ENCODE results near the gene ALOX5AP.

The ALOX5AP gene

DNA sequence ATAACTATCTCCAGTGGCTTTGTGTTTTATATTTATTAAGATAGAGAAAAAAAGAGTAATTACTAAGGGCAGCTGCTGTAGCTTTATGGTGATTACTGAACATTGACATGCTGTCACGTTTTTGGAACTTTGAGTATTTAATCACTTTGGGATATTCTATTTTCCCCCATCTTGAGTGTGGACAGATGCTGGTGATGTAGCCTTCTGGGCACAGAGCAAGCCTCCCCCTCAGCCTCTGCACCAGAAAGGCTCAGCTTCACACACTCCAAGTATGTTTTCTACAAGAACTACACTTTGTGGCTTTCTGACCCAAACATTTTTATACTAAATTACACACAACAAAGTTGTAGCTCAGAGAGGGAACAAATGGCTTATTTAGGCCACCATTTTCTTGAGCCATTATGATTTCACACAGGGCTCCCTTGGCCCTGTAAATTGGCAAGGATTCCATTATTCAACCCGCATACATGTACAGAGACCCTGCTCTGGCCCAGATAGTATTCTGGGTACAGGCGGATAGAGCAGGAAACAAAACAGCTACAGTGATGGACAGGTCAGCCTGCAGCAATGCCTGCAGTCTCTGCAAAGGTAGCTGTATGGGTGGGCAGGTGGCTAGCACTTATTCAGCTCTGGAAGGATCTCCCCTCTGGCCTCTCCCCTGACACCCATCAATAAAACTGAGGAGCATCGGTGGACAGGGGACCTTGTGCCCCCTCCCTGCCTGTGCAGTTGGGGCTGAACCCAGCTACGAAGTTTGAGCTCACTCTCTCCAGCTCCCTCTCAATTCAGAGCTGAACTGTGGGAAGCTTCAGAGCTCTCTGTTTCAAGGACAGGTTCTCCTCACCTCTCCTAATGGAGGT, 1.3 kb downstream of the ALOX5AP start:
- DNase-seq = no peak
- no peaks in the 10 kb centered on the region for H3K36me3 ChIP-seq (replicated peaks)
- H3K27me3 ChIP-seq (replicated peaks) = no peaks in the 10 kb centered on the region
- no peak overlapping the region for H3K4me3 ChIP-seq (ENCODE audit: low read depth, low read length)
- TF ChIP-seq CTCF (IDR thresholded peaks at IDR 0.05; ENCODE audit: low read depth, low read length, missing control alignments) = no peak
- H3K27ac ChIP-seq = no peak overlapping the region
- in situ Hi-C loops (cut with HindIII; ENCODE audit: low pct_ligation_motif_present, low sequenced_read_pairs) = no loop called here

DNA sequence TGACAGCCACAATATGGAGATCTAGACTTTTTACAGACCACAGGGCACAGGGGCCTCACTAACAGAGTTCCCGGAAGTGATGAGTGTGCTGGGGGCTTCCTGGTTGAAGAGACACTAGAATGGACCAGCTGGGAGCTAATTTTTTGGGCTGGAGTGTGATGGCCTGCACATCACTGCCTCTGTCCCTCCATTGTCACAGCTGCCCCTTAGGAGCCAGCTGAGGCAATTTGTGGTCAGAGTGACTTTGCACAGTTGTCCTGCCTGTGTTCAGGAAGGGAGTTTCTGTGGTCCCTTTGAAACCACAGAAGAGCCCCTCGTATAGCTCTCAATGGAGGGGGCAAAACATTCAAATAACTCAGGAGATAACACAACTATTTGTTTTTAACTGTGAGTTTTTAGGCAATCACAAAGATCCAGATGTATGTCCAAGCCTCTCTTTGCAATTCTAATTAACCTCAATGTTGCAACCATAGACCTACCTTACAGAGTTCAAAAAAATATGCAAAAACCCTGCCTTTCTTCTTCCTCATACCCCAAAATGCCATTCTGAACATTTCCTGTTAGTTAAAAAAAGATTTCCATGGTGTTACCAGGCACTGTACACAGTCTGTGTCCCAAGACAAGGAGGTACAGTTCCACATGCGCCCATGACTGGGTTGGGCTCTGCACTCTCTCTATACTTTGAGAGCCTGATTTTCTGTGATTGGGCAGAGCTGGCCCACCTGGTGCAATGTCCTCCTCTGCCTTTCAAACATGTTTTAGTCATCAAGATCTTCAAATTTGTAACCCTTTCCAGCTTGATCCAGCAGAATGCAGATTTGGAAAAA, 2.4 kb downstream of the ALOX5AP start:
- no peak for TF ChIP-seq CTCF (IDR thresholded peaks at IDR 0.05; ENCODE audit: low read depth, low read length, missing control alignments)
- in situ Hi-C loops (cut with HindIII; ENCODE audit: low pct_ligation_motif_present, low sequenced_read_pairs) = no loop called here
- no peak for DNase-seq
- Histone ChIP-seq H3K36me3 (replicated peaks) (no peaks in the 10 kb centered on the region), H3K4me3 (ENCODE audit: low read depth, low read length) (no peak overlapping the region), H3K27ac (no peak overlapping the region), H3K27me3 (replicated peaks) (no peaks in the 10 kb centered on the region)

DNA sequence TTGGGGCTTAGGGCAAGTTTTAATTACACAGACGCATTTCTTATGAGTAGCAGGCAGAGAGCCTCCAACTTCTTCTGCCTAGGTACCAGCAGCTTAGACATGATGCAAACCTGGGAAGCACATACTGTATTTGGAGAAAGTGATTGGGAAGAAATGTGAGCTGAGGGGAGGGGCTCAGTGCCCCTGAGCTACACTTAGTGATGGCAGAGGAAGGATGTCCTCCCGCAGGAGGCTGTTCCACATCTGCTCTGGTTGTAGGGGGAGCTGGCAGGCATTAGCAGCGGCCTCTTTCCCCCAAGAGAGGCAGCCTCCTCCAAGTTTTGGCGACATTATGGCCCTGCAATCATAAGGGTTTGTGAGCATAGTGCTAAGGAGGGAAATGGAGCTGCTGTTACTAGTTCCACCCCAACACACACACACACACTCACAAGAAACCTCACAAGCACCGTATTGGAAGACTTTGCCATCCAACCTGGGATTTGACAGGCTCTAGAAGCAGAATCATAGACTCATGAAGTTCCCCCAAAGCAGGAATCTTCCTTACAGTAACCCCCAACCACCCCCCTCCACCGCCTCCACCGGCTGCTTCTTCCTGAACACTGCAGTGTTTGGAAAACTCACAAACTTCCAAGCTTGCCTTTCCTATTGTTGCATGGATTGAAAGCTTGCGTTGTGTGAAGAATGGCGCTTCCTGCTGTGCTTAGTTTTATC, 3.3 kb downstream of the ALOX5AP start:
- H3K27ac ChIP-seq = no peak overlapping the region
- H3K4me3 ChIP-seq (ENCODE audit: low read depth, low read length) = no peak overlapping the region
- no peaks in the 10 kb centered on the region for H3K27me3 ChIP-seq (replicated peaks)
- TF ChIP-seq CTCF (IDR thresholded peaks at IDR 0.05; ENCODE audit: low read depth, low read length, missing control alignments) = no peak
- in situ Hi-C loops (cut with HindIII; ENCODE audit: low pct_ligation_motif_present, low sequenced_read_pairs) = no loop called here
- no peaks in the 10 kb centered on the region for H3K36me3 ChIP-seq (replicated peaks)
- no peak for DNase-seq

- H3K27me3 ChIP-seq (replicated peaks) = no peaks in the 10 kb centered on the region
- in situ Hi-C loops (cut with HindIII; ENCODE audit: low pct_ligation_motif_present, low sequenced_read_pairs) = no loop called here
- H3K27ac ChIP-seq = peak overlapping the region; percentile 90
- no peaks in the 10 kb centered on the region for H3K36me3 ChIP-seq (replicated peaks)
- no peak for DNase-seq
- no peak for TF ChIP-seq CTCF (IDR thresholded peaks at IDR 0.05; ENCODE audit: low read depth, low read length, missing control alignments)
- no peak overlapping the region for H3K4me3 ChIP-seq (ENCODE audit: low read depth, low read length)
Measured at GRCh38 chr13:30739237-30739528, 3.8 kb downstream of the ALOX5AP start.

GRCh38 chr13:30739761-30740642, 4.7 kb downstream of the ALOX5AP start:
- no peak for TF ChIP-seq CTCF (IDR thresholded peaks at IDR 0.05; ENCODE audit: low read depth, low read length, missing control alignments)
- no peaks in the 10 kb centered on the region for H3K27me3 ChIP-seq (replicated peaks)
- peak; percentile 83 for DNase-seq
- peak overlapping the region; percentile 90 for H3K27ac ChIP-seq
- H3K4me3 ChIP-seq (ENCODE audit: low read depth, low read length) = no peak overlapping the region
- in situ Hi-C loops (cut with HindIII; ENCODE audit: low pct_ligation_motif_present, low sequenced_read_pairs) = no loop called here
- no peaks in the 10 kb centered on the region for H3K36me3 ChIP-seq (replicated peaks)

Data from brain microvascular endothelial cell (primary cell).